Measurements from ENCODE around the gene RBBP6. TPM values are rescaled to one million over a fixed set of nuclear protein-coding genes. Genes with fewer than 3 reads are reported as not detected.

The RBBP6 gene
- total and polyA plus RNA-seq, 2 experiments from 2014 or later: 40.2 to 88.9 TPM

GRCh38 chr16:24508614-24509013 lies 30.8 kb upstream of the RBBP6 start:
- H3K9me3 Mint-ChIP-seq: no peaks in the 10 kb centered on the region
- H3K36me3 ChIP-seq (ENCODE audit: insufficient read depth): no peaks in the 10 kb centered on the region
- no peak overlapping the region for H3K4me3 Mint-ChIP-seq
- H4K20me1 ChIP-seq (replicated peaks; ENCODE audit: insufficient read depth): no peaks in the 10 kb centered on the region
- H3K79me2 ChIP-seq (replicated peaks; ENCODE audit: insufficient read depth): no peaks in the 10 kb centered on the region
- H3K4me1 Mint-ChIP-seq: peaks cover 2% of the 10 kb centered on the region; the same call in 2 of the 3 replicates
- no peaks in the 10 kb centered on the region; the same call in 2 of the 3 replicates for H3K36me3 Mint-ChIP-seq (ENCODE audit: low read depth)
- no peaks in the 10 kb centered on the region for H3F3A ChIP-seq (replicated peaks; ENCODE audit: low read depth)
- ATAC-seq: no peak
- H3K4me3 ChIP-seq: no peak overlapping the region
- no peak overlapping the region for H2AFZ ChIP-seq
- TF ChIP-seq ETS1 (IDR thresholded peaks at IDR 0.05) (no peak), ZNF331 (CRISPR knock-in tag; IDR thresholded peaks at IDR 0.05; ENCODE audit: low read depth) (no peak), REST (IDR thresholded peaks at IDR 0.05; ENCODE audit: unreplicated experiment) (no peak), STAT1 (IDR thresholded peaks at IDR 0.05; ENCODE audit: unreplicated experiment) (no peak), POLR2AphosphoS5 (IDR thresholded peaks at IDR 0.05; ENCODE audit: low read depth) (no peak), CREB1 (CRISPR knock-in tag; IDR thresholded peaks at IDR 0.05; ENCODE audit: low read depth) (no peak), CTCF (conservative IDR thresholded peaks at IDR 0.05; ENCODE audit: low read depth in 2 of 2) (no peak), EZH2 (IDR thresholded peaks at IDR 0.05; ENCODE audit: low read depth, unreplicated experiment) (no peak), EZH2phosphoT487 (IDR thresholded peaks at IDR 0.05; ENCODE audit: unreplicated experiment) (no peak), NANOG (IDR thresholded peaks at IDR 0.05; ENCODE audit: borderline replicate concordance) (no peak), JUNB (IDR thresholded peaks at IDR 0.05; ENCODE audit: unreplicated experiment) (no peak), ZNF114 (CRISPR knock-in tag; IDR thresholded peaks at IDR 0.05) (no peak), ZNF462 (CRISPR knock-in tag; IDR thresholded peaks at IDR 0.05) (no peak)
- no peak overlapping the region for H3K27ac Mint-ChIP-seq
- H3K27ac ChIP-seq (ENCODE audit: low read depth): no peak overlapping the region
- H3K4me2 ChIP-seq: no peak overlapping the region
- no peak for DNase-seq (ENCODE audit: low spot score)
- no peaks in the 10 kb centered on the region for H3K27me3 ChIP-seq (ENCODE audit: insufficient read depth)
- no peaks in the 10 kb centered on the region for H3K4me1 ChIP-seq (ENCODE audit: insufficient read depth)
- no peaks in the 10 kb centered on the region for H3K9me2 ChIP-seq (ENCODE audit: insufficient read depth)
- H3K27me3 Mint-ChIP-seq (ENCODE audit: insufficient read depth, low read depth, poor library complexity): peaks cover 5% of the 10 kb centered on the region

All from GM23338 (cell line).